A673 (cell line): ENCODE results near the gene EAF2. TPM values are rescaled to one million over a fixed set of nuclear protein-coding genes. Genes with fewer than 3 reads are reported as not detected.

Source experiments
- BruUV-seq: library from RNA; stranded (reverse); fragments of 400-500 nt; replicated peaks from 2 replicates; lab custom pipeline; 2021; lab: Mats Ljungman, UMichigan
- CTCF ChIA-PET: fragments of 300-600 bp; sonication (Branson Sonifier 250); formaldehyde crosslinking; loops from one replicate; lab custom pipeline; 2022; ENCODE audit warnings: antibody characterized with exemption; lab: Charles Lee
- POLR2A ChIA-PET: fragments of 300-600 bp; sonication (Branson Sonifier 250); formaldehyde crosslinking; loops from one replicate; lab custom pipeline; 2022; ENCODE audit warnings: antibody characterized with exemption; ENCODE audit not compliant: low non-redundant PET; lab: Charles Lee
- DNase-seq: peaks from one replicate; pipeline ENCODE4 v3.0.0-alpha.2; 2015; ENCODE audit warnings: low spot score
- H3K27ac ChIP-seq: fragments of 200-600 bp; sonication (generic); 2 replicates; pipeline ENCODE4 v1.5.1; 2016; ENCODE audit warnings: mixed run types, low read depth, mild to moderate bottlenecking, mixed read lengths, antibody characterized with exemption, low read length; ENCODE audit not compliant: poor library complexity, severe bottlenecking
- H3K27me3 ChIP-seq: fragments of 200-600 bp; sonication (generic); replicated peaks from 2 replicates; pipeline ENCODE4 v1.6.1; 2017; ENCODE audit warnings: mixed run types, low read depth, mild to moderate bottlenecking, mixed read lengths, antibody characterized with exemption, low read length; ENCODE audit not compliant: insufficient read depth, poor library complexity
- H3K36me3 ChIP-seq: fragments of 200-600 bp; sonication (generic); 2 replicates; pipeline ENCODE4 v1.6.1; 2016; ENCODE audit warnings: mixed run types, mild to moderate bottlenecking, mixed read lengths, antibody characterized with exemption, low read length; ENCODE audit not compliant: insufficient read depth, poor library complexity, severe bottlenecking
- H3K4me1 ChIP-seq: fragments of 200-600 bp; sonication (generic); 2 replicates; pipeline ENCODE4 v1.6.1; 2017; ENCODE audit warnings: mixed run types, mild to moderate bottlenecking, mixed read lengths, antibody characterized with exemption, low read length; ENCODE audit not compliant: insufficient read depth, poor library complexity, severe bottlenecking
- H3K4me3 ChIP-seq: fragments of 200-600 bp; sonication (generic); 2 replicates; pipeline ENCODE4 v1.5.1; 2016; ENCODE audit warnings: low read depth, mixed run types, mild to moderate bottlenecking, mixed read lengths, low read length; ENCODE audit not compliant: poor library complexity, severe bottlenecking
- H3K9me3 ChIP-seq: fragments of 200-600 bp; sonication (generic); 2 replicates; pipeline ENCODE4 v1.6.1; 2016; ENCODE audit warnings: mixed run types, low read depth, mild to moderate bottlenecking, mixed read lengths, antibody characterized with exemption, low read length; ENCODE audit not compliant: poor library complexity, severe bottlenecking
- CTCF ChIP-seq: fragments of 300-800, 200-600 bp; sonication (generic); conservative IDR thresholded peaks from 2 replicates; pipeline ENCODE4 v1.5.1; 2017; ENCODE audit warnings: low read depth, mild to moderate bottlenecking, antibody characterized with exemption, low read length, moderate library complexity, mixed read lengths
- EZH2 ChIP-seq: fragments of 200-600 bp; sonication (generic); IDR thresholded peaks from 2 replicates; pipeline ENCODE4 v1.6.1; 2017; ENCODE audit warnings: borderline replicate concordance, low read depth, mild to moderate bottlenecking, mixed read lengths, antibody characterized with exemption, low read length; ENCODE audit not compliant: poor library complexity, severe bottlenecking
- intact Hi-C: fragments of 100-400 bp; cut with micrococcal nuclease; formaldehyde crosslinking; loops from one replicate; pipeline ENCODE4 v1.10.0; 2022; ENCODE audit not compliant: unreplicated experiment
- total RNA-seq: library from RNA; stranded (reverse); gene quantifications from 2 replicates; pipeline ENCODE4 v1.2.3, GENCODE V29; 2021

The EAF2 gene
- total RNA-seq, 1 experiment from 2014 or later: 13.1 TPM

GRCh38 chr3:121839962-121840361 lies 5.0 kb downstream of the EAF2 start:
- no peak overlapping the region for H3K4me3 ChIP-seq
- ChIA-PET POLR2A (no interaction called here), CTCF (no interaction called here)
- intact Hi-C loops: no loop called here
- no TSS peak for BruUV-seq
- H3K36me3 ChIP-seq: no peaks in the 10 kb centered on the region
- DNase-seq: no peak
- no peaks in the 10 kb centered on the region for H3K9me3 ChIP-seq
- no peaks in the 10 kb centered on the region for H3K4me1 ChIP-seq
- no peak overlapping the region for H3K27ac ChIP-seq
- no peaks in the 10 kb centered on the region for H3K27me3 ChIP-seq
- TF ChIP-seq CTCF: no peak
- TF ChIP-seq EZH2: no peak

GRCh38 chr3:121844892-121845291 lies 9.9 kb downstream of the EAF2 start:
- BruUV-seq: no TSS peak
- H3K27ac ChIP-seq: no peak overlapping the region
- no peaks in the 10 kb centered on the region for H3K27me3 ChIP-seq
- CTCF ChIA-PET: no interaction called here
- H3K4me1 ChIP-seq: peaks cover 5% of the 10 kb centered on the region
- no peaks in the 10 kb centered on the region for H3K36me3 ChIP-seq
- intact Hi-C loops: no loop called here
- TF ChIP-seq EZH2 (no peak), CTCF (no peak)
- H3K9me3 ChIP-seq: no peaks in the 10 kb centered on the region
- POLR2A ChIA-PET: no interaction called here
- H3K4me3 ChIP-seq: no peak overlapping the region
- DNase-seq: no peak

GRCh38 chr3:121852256-121852655 lies 17.2 kb downstream of the EAF2 start:
- no TSS peak for BruUV-seq
- ChIA-PET POLR2A (no interaction called here), CTCF (no interaction called here)
- DNase-seq: no peak
- Histone ChIP-seq H3K9me3 (no peaks in the 10 kb centered on the region), H3K4me3 (no peak overlapping the region), H3K4me1 (no peaks in the 10 kb centered on the region), H3K36me3 (no peaks in the 10 kb centered on the region), H3K27me3 (no peaks in the 10 kb centered on the region), H3K27ac (no peak overlapping the region)
- no peak for TF ChIP-seq EZH2
- no peak for TF ChIP-seq CTCF
- intact Hi-C loops: no loop called here
